Nucleus accumbens (tissue), 56 donors: ENCODE data around the gene DMXL1.

Experiments used
- DNase-seq, 56 donors: peaks; one replicate each; lab custom pipeline; 2025; lab: John Stamatoyannopoulos, UW

Gene DMXL1

GRCh38 chr5:119286511-119287488 lies 215.9 kb downstream of the DMXL1 start:
- no peak for DNase-seq

DNA sequence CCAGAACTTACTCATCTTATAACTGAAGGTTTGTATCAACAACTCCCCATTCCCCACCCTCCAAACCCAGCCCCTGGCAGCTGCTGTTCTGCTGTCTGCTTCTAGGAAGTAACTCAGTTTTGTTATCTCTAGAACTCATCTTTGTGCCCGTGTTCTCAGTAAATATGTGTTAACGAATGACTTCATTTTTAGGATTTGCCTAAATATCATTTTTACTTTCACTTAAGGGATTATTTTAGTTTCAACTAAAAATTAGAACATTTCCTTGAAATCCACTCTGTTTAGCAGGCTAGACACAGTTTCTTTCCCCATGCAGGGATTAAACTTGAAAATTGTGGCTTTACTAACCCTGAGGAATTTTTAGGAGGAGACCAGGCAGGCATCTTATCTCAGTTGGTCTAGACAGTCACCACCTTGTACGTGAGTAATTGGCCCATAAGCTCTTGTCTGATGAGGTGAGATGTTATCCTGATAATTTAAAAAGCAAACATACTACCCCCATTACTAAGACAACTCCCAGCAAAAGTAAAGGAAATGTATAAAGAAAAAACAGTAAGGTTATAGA lies 216.7 kb downstream of the DMXL1 start:
- no peak for DNase-seq

GRCh38 chr5:119288379-119289033 lies 217.6 kb downstream of the DMXL1 start:
- no peak for DNase-seq

DNA sequence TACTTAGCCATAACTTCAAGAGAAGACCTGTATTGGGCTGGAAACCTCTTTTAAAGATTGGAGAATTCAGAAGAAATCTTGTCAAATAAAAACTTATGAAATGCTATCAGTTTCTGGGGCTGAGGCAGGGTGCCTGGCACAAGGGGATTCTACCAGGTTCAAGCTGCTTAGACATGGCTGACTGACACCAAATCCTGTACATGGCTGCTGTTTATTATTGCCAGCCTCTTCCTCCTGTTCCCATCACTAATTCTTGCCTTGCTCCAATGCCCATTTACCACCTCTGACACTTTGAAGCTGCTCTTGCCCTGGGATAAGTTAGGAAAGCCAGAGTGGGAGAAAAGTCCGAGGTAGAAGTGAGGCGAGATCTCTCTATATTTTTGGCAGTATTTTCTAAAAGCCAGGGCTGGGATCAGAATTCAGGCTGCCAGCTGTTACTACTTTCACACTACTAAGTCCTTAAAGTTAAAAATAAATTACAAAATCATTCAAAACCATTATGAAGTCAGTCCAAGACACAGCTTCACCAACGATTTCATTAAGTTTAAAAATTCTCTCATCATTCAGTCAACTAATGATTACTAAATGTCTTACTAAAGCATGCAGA lies 218.7 kb downstream of the DMXL1 start:
- no peak for DNase-seq

DNA sequence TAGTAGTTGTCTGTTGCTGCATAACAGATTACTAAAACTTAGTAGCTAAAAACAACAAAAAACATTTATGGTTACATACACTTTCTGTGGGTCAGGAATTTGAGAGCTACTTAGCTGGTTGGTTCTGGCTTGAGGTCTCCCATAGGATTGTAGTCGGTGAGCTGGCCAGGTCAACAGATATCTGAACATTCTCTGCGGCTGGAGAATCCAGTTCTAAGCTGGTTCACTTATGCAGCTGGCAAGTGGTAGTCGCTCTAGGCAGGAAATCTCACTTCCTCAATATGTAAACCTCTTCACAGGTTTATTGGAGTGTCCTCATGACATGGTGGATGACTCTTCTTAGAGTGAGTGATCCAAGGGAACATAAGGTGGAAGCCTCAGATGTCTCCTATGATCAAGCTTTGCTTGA lies 219.3 kb downstream of the DMXL1 start:
- DNase-seq: no peak

DNA sequence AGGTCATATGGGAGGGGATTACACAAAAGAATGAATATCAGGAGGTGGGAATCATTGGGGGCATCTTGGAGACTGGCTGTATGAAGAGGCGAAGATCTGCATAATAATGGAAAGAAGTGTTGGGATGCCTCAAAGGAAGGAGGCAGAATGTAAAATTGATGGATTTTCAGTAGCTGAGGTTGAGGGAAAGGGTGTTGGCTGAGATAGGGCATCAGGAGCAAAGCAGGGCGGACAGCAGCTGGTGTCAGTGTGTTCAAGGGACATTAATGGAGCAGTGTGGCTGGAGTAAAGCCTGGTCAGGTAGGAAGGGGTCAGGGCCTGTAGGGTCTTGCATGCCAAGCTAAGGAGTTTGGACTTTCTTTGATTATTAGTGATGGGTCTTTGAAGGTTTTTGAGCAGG lies 219.7 kb downstream of the DMXL1 start:
- no peak for DNase-seq

- DNase-seq: no peak
These were observed 220.2 kb downstream of the DMXL1 start for GRCh38 chr5:119291056-119291455.

- no peak for DNase-seq
These were observed 221.0 kb downstream of the DMXL1 start for GRCh38 chr5:119291877-119292276.

GRCh38 chr5:119292701-119293515 lies 222.0 kb downstream of the DMXL1 start:
- DNase-seq: no peak

GRCh38 chr5:119293516-119293829 lies 222.6 kb downstream of the DMXL1 start:
- DNase-seq: no peak
